CD14-positive monocyte (primary cell): Measurements from ENCODE around the gene FAM180B. TPM values are rescaled to one million over a fixed set of nuclear protein-coding genes. Genes with fewer than 3 reads are reported as not detected.

ENCODE experiments used
- DNase-seq, 3 donors: peaks; one replicate each; pipeline ENCODE4 v3.0.0-alpha.2; 2011 to 2022
- H2AFZ ChIP-seq: 2 replicates; pipeline ENCODE4 v1.6.0; 2012; ENCODE audit warnings: mild to moderate bottlenecking, low read depth, low read length, inconsistent platforms; ENCODE audit not compliant: insufficient read depth, poor library complexity, severe bottlenecking
- H3K27ac ChIP-seq, 2 donors: 1 replicate in 1 of 2; 2 replicates in 1 of 2; pipeline ENCODE4 v1.5.1; 2012 to 2013; ENCODE audit warnings: low read length in 2 of 2, control low read depth in 1 of 2, inconsistent platforms in 1 of 2, low read depth in 1 of 2, mild to moderate bottlenecking in 1 of 2
- H3K27me3 ChIP-seq, 2 donors: one replicate each; pipeline versions ENCODE4 v1.6.0 to v1.6.1; 2011 to 2013; ENCODE audit warnings: low read length in 2 of 2; ENCODE audit not compliant: control insufficient read depth in 2 of 2, insufficient read depth in 2 of 2
- H3K36me3 ChIP-seq, 2 donors: replicated peaks in 1 of 2; 1 replicate in 1 of 2; 2 replicates in 1 of 2; pipeline versions ENCODE4 v1.5.1 to v1.6.1; 2012 to 2013; ENCODE audit warnings: low read length in 2 of 2, control low read depth in 1 of 2, inconsistent platforms in 1 of 2, mild to moderate bottlenecking in 1 of 2; ENCODE audit not compliant: insufficient read depth in 2 of 2, control insufficient read depth in 1 of 2
- H3K4me1 ChIP-seq, 2 donors: 1 replicate in 1 of 2; 2 replicates in 1 of 2; pipeline versions ENCODE4 v1.5.1 to v1.6.1; 2012 to 2013; ENCODE audit warnings: low read length in 2 of 2, control low read depth in 1 of 2, inconsistent platforms in 1 of 2, mild to moderate bottlenecking in 1 of 2, moderate library complexity in 1 of 2; ENCODE audit not compliant: insufficient read depth in 2 of 2, control insufficient read depth in 1 of 2
- H3K4me2 ChIP-seq: replicated peaks from 2 replicates; pipeline ENCODE3; 2012; ENCODE audit warnings: low read length, moderate library complexity, mild to moderate bottlenecking; ENCODE audit not compliant: poor library complexity, severe bottlenecking; ENCODE audit errors: extremely low read depth
- H3K4me3 ChIP-seq, 3 experiments: fragments of 200-600 bp in 1 of 3; sonication (generic) in 1 of 3; replicated peaks in 1 of 3; 1 replicate in 2 of 3; 2 replicates in 1 of 3; pipeline ENCODE4 v1.5.1; 2011 to 2013; ENCODE audit warnings: low read length in 3 of 3, mild to moderate bottlenecking in 3 of 3, control low read depth in 2 of 3, low read depth in 2 of 3, inconsistent platforms in 1 of 3, moderate library complexity in 1 of 3
- H3K79me2 ChIP-seq: 2 replicates; pipeline ENCODE4 v1.6.0; 2012; ENCODE audit warnings: mild to moderate bottlenecking, control low read depth, inconsistent platforms, low read length, moderate library complexity; ENCODE audit not compliant: insufficient read depth
- H3K9ac ChIP-seq: 2 replicates; pipeline ENCODE4 v1.6.0; 2017; ENCODE audit warnings: low read length, mild to moderate bottlenecking; ENCODE audit not compliant: insufficient read depth, poor library complexity, severe bottlenecking
- H3K9me3 ChIP-seq, 2 donors: replicated peaks in 1 of 2; 1 replicate in 1 of 2; 2 replicates in 1 of 2; pipeline versions ENCODE4 v1.5.1 to v1.6.1; 2012 to 2013; ENCODE audit warnings: low read length in 2 of 2, control low read depth in 1 of 2; ENCODE audit not compliant: control insufficient read depth in 1 of 2, insufficient read depth in 1 of 2
- H4K20me1 ChIP-seq: 2 replicates; pipeline ENCODE4 v1.6.0; 2012; ENCODE audit warnings: mild to moderate bottlenecking, low read length, control low read depth, moderate library complexity; ENCODE audit not compliant: insufficient read depth
- H3K27ac Mint-ChIP-seq, 7 donors: one replicate each; pipeline ENCODE4 v1.8.0; 2020; ENCODE audit warnings: mild to moderate bottlenecking in 7 of 7, mixed read lengths in 7 of 7, moderate library complexity in 6 of 7, inconsistent platforms in 2 of 7
- H3K27me3 Mint-ChIP-seq, 3 donors: one replicate each; pipeline ENCODE4 v1.8.0; 2021 to 2022; ENCODE audit warnings: low read depth in 3 of 3, mild to moderate bottlenecking in 3 of 3, mixed read lengths in 3 of 3, moderate library complexity in 3 of 3, inconsistent platforms in 1 of 3
- H3K36me3 Mint-ChIP-seq, 2 donors: one replicate each; pipeline ENCODE4 v1.8.0; 2020; ENCODE audit warnings: mixed read lengths in 2 of 2, inconsistent platforms in 1 of 2, mild to moderate bottlenecking in 1 of 2
- H3K4me1 Mint-ChIP-seq: one replicate; pipeline ENCODE4 v1.8.0; 2020; ENCODE audit warnings: mild to moderate bottlenecking, mixed read lengths
- H3K4me3 Mint-ChIP-seq, 2 donors: one replicate each; pipeline ENCODE4 v1.8.0; 2020; ENCODE audit warnings: mild to moderate bottlenecking in 2 of 2, mixed read lengths in 2 of 2, moderate library complexity in 1 of 2
- H3K9me3 Mint-ChIP-seq, 7 donors: one replicate each; pipeline ENCODE4 v1.8.0; 2020 to 2022; ENCODE audit warnings: mixed read lengths in 7 of 7, mild to moderate bottlenecking in 6 of 7, moderate library complexity in 6 of 7, inconsistent platforms in 2 of 7
- WGBS: methylation state at CpG from one replicate; pipeline ENCODE4 v1.1.5; 2013; ENCODE audit warnings: missing lambda C conversion rate; ENCODE audit not compliant: insufficient coverage; 5-methylcytosine and 5-hydroxymethylcytosine counted together
- intact Hi-C, 2 donors: fragments of 100-400 bp; cut with micrococcal nuclease; formaldehyde crosslinking; loops; one replicate each; pipeline versions ENCODE4 v1.15.0 to v1.15.1; 2023
- polyA plus RNA-seq, 3 donors: library from polyadenylated mRNA; depleted of rRNA in 1 of 3; unstranded in 2 of 3; stranded (reverse) in 1 of 3; fragments of 300-500 nt in 2 of 3; fragments of >200 nt in 1 of 3; fragmentation: Illumina TruSeq in 2 of 3; gene quantifications; 1 replicate in 2 of 3; 2 replicates in 1 of 3; pipeline ENCODE4 v1.2.3, GENCODE V29; 2012 to 2021
- TF ChIP-seq, protein P1 (sequence below): fragments of 200-600 bp; IDR thresholded peaks from one replicate; pipeline ENCODE4 v1.8.0; 2022; ENCODE audit warnings: antibody characterized with exemption, mild to moderate bottlenecking

FAM180B gene
- polyA plus RNA-seq, 3 donors = 0.13 TPM; not detected in 2

GRCh38 chr11:47611348-47611794 is 24.9 kb downstream of the FAM180B start:
- peak; percentile 20 to 36 (median 30) for DNase-seq
- TF ChIP-seq, protein P1, sequence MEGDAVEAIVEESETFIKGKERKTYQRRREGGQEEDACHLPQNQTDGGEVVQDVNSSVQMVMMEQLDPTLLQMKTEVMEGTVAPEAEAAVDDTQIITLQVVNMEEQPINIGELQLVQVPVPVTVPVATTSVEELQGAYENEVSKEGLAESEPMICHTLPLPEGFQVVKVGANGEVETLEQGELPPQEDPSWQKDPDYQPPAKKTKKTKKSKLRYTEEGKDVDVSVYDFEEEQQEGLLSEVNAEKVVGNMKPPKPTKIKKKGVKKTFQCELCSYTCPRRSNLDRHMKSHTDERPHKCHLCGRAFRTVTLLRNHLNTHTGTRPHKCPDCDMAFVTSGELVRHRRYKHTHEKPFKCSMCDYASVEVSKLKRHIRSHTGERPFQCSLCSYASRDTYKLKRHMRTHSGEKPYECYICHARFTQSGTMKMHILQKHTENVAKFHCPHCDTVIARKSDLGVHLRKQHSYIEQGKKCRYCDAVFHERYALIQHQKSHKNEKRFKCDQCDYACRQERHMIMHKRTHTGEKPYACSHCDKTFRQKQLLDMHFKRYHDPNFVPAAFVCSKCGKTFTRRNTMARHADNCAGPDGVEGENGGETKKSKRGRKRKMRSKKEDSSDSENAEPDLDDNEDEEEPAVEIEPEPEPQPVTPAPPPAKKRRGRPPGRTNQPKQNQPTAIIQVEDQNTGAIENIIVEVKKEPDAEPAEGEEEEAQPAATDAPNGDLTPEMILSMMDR = no peak
- H4K20me1 ChIP-seq = no peaks in the 10 kb centered on the region
- no peak overlapping the region for H2AFZ ChIP-seq
- H3K4me3 ChIP-seq = no peak overlapping the region
- Mint-ChIP-seq H3K4me1 (peaks cover 15% of the 10 kb centered on the region), H3K9me3 (no peaks in the 10 kb centered on the region), H3K27me3 (peaks cover 0 to 2% (median 1%) of the 10 kb centered on the region in 3 donors), H3K4me3 (peak overlapping the region; percentile 31 to 59), H3K27ac (peak overlapping the region in 2 of 7 donors; percentile 74 to 77), H3K36me3 (peaks cover 14 to 29% of the 10 kb centered on the region in 2 donors)
- WGBS = 0% methylated on average over 1 of the region's 6 CpGs
- no peak overlapping the region for H3K9ac ChIP-seq
- no peaks in the 10 kb centered on the region for H3K9me3 ChIP-seq
- H3K27ac ChIP-seq = peak overlapping the region in 1 of 2 donors; percentile 1
- H3K36me3 ChIP-seq = peaks cover 0 to 28% of the 10 kb centered on the region in 2 donors
- intact Hi-C loops = loop anchor here in 1 of 2 donors (10.0 kb wide), 1 partner anchor 307 kb away; no protein-coding TSS in a partner anchor
- H3K27me3 ChIP-seq = no peaks in the 10 kb centered on the region
- peak overlapping the region; percentile 20 for H3K4me2 ChIP-seq
- H3K79me2 ChIP-seq = no peaks in the 10 kb centered on the region
- peaks cover 12% of the 10 kb centered on the region in 2 donors for H3K4me1 ChIP-seq

DNA sequence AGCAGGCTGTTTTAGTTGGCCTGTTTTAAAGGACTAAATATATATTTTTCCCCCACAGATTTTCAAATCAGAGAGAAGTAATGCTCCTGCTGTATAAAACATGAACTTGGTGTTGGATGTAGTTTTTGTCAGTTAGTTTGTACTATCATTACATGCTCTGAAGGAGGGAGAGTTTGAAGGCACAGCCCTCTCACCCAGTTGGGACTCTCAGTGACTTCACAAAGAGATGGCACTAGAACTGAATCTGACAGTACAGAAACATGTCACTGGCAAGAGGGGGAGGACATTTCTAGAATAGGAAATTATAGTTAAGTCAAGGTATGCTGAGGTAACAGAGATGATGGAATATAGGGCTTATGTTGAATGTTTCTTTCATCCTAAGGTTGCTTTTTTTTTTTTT is 28.8 kb downstream of the FAM180B start:
- H3K4me3 ChIP-seq = no peak overlapping the region
- H3K4me1 Mint-ChIP-seq = peaks cover 15% of the 10 kb centered on the region
- no peak for DNase-seq
- H3K4me1 ChIP-seq = peaks cover 12% of the 10 kb centered on the region in 2 donors
- peaks cover 0 to 2% (median 0%) of the 10 kb centered on the region in 3 donors for H3K27me3 Mint-ChIP-seq
- peaks cover 17 to 57% of the 10 kb centered on the region in 2 donors for H3K36me3 ChIP-seq
- H4K20me1 ChIP-seq = no peaks in the 10 kb centered on the region
- H3K9me3 Mint-ChIP-seq = no peaks in the 10 kb centered on the region
- peaks cover 30 to 55% of the 10 kb centered on the region in 2 donors for H3K36me3 Mint-ChIP-seq
- no peak overlapping the region for H3K4me3 Mint-ChIP-seq
- no peaks in the 10 kb centered on the region for H3K9me3 ChIP-seq
- TF ChIP-seq, protein P1 = no peak
- intact Hi-C loops = loop anchor here in 1 of 2 donors (10.0 kb wide), 1 partner anchor 310 kb away; no protein-coding TSS in a partner anchor
- no peak overlapping the region for H3K4me2 ChIP-seq
- no peak overlapping the region for H3K27ac ChIP-seq
- H3K27ac Mint-ChIP-seq = no peak overlapping the region
- no peaks in the 10 kb centered on the region for H3K79me2 ChIP-seq
- H3K9ac ChIP-seq = no peak overlapping the region
- H3K27me3 ChIP-seq = no peaks in the 10 kb centered on the region
- no peak overlapping the region for H2AFZ ChIP-seq
